Muscle of arm (tissue), 12 donors: ENCODE measurements around the gene RIN3. TPM values are rescaled to one million over a fixed set of nuclear protein-coding genes. Genes with fewer than 3 reads are reported as not detected.

Experiments
- DNase-seq: peaks from one replicate; pipeline ENCODE4 v3.0.0-alpha.2; 2013
- polyA plus RNA-seq, 12 donors: library from polyadenylated mRNA; unstranded; fragments of 120-200 nt; gene quantifications; one replicate each; pipeline ENCODE4 v1.2.1, GENCODE V29; 2013; ENCODE audit not compliant: insufficient read length in 12 of 12

Gene RIN3
- polyA plus RNA-seq, 12 donors: 9.8 to 50.6 (median 12.1) TPM; not detected in 1

DNA sequence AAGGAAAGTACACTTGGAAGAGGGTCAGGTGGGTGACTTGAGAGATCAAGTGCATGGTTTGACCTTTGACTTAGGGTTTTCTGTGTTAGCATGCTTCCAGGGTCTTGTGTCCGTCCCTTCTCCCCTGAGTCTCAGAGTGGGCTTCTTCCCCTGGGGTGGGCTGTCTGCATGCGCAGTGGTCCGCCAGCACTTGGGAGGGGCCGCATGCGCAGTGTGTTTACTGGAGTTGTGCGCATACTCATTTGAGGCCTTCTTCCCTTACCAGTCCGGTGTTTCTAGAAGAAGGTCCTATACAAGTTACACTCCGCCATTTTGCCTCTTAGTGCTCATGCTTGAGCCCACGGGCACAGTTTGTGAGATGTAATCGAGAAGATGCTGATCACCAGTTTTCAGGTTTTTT is 58.5 kb downstream of the RIN3 start:
- DNase-seq: no peak

DNA sequence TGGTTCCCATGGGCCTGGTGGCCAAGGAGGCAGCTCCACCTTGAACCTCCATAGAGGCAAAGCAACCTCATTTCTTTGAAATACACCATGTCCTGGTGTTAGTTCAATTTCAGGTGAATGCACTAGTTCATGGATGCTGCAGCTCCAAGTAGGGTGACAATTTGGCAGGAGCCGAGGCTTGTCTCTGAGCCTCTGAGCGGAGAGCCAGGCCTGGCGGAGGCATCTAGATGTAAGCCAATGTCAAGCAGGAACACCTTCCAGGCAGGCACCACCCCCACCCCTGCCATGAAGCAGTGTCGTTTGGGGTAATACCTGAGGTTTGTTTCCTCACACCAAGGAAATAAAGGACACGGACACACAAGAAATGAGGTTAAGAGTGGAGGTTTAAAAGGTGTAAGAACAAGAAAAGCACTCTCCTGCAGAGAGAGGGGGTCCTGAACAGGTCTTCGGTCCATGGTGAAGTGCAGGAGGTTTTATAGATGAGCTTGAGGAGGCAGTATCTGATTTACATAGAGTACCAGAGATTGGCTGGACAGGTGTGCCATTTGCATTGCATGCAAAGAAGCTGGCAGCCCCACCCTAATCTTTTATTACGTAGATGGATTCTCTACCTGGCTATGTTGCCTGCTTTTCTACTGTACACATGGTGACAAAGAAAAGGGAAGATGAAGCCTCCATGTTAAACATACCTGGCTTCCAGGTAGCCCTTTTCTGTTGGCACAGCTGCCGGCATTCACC is 60.3 kb downstream of the RIN3 start:
- DNase-seq: no peak

DNA sequence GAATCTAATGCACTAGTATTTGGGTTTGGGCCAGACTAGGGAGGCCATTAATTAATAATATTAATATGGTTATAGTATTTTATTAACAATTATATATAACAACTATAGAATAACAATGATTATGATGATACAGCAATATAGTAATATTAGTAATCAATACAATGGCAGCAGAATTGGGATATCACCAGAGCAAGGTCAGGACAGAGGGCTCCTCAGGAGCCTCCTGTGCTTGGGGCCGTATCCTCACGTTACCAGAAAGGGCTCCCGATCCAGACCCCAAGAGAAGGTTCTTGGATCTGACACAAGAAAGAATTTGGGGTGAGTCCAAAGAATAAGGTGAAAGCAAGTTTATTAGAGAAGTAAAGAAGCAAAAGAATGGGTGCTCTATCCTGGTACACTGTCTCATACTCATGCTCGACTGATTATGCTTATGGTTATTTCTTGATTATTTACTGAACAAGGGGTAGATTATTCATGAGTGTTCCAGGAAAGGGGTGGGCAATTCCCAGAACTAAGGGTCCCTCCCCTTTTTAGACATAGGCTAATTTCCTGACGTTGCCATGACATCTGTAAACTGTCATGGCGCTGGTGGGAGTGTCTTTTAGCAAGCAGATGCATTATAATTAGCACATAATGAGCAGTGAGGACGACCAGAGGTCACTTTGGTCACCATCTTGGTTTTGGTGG is 61.6 kb downstream of the RIN3 start:
- DNase-seq: no peak

DNA sequence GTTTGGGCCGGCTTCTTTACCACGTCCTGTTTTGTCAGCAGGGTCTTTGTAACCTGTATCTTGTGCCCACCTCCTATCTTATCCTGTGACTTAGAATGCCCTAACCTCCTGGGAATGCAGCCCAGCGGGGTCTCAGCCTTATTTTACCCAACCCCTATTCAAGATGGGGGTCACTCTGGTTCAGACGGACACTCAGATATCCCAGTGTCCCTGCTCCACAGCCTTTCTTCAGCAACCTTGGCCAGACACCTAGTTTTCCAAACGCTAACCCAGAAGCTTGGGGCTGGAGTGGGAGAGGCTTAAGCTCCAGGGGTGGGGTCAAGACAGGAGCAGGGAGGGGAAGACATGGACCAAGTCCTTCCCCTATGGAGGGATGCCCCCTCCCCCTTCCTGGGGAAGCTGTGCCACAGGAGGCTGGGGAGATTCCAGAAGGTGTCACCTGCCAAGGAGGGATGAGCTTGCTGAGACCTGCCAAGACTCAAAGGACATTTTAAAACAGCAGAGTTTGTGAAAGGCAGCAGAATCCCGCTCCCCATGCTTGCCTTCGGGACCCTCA is 62.2 kb downstream of the RIN3 start:
- no peak for DNase-seq

DNA sequence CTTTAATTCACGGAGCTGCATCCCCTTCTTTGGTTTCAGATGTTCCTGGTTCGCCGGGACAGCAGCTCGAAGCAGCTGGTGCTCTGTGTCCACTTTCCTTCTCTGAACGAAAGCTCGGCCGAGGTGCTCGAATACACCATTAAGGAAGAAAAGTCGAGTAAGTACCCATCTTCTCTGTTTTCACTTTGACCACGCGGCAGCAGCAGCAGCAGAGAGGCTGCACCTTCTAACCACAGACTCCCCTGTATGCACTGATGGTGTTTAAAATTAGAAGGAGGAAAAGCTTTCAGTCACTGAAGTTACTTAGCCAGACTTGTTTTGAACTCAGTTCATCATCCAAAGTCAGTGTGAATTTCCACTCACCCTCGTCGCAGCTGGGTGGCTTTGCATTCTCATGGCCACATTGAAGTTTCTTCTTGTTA is 63.8 kb downstream of the RIN3 start:
- no peak for DNase-seq

DNA sequence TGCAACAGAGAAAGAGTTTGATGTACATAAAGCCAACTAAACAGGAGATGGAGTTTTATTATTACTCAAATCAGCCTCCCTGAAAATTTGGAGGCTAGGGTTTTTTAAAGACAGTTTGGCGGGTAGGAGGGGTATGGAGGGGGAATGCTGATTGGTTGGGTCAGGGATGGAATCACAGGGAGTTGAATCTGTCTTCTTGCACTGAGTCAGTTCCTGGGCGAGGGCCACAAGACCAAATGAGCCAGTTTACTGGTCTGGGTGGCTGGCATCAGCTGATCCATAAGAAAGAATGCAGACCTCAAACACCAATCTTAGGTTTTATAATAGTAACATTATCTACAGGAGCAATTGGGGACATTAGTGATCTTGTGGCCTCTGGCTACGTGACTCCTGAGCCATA is 64.9 kb downstream of the RIN3 start:
- DNase-seq: no peak

DNA sequence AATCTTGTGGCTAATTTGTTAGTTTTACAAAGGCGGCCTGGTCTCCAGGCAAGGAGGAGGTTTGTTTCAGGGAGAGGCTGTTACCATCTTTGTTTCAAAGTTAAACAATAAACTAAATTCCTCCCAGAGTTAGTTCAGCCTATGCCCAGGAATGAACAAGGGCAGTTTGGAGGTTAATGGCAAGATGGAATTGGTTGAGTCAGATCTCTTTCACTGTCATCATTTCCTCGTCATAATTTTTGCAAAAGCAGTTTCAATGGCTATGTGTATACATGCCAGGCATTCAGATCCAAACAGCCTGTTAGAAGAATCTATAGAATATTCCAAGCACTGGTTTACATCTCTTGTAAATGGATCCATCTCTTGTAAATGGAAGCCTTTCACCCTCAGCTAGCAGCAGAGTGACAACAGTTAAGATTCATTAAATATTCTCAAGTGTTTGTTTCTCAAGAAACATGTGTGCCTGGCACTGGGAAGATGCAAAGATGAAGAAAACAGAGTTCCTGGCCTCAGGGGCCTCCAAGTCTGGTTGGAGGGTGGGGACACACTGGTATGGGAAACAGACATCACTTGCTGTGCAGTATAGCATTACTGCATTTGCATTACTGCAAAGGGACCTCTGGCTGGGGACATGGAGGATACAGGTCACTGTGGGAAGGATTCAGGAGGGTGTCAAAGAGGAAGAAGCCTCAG is 65.8 kb downstream of the RIN3 start:
- DNase-seq: no peak

DNA sequence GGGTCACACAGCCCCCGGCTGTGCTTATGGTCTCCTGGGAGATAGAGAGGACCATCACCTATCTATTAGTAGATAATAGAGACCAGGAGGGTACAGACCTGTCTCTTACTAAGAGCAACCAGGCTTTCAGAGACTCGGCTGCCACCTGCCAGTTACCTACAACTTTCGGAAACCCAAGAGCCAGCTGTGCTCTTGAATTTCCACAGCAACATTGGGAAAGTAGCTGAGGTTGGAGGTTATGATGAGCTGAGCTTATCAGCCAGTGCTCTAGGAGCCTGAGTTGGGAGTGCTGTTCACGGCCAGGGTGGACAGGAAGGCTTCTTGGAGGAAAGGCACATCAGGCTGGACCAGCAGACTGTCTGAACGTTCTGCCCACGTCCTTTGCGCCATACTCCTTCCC is 67.6 kb downstream of the RIN3 start:
- no peak for DNase-seq

DNA sequence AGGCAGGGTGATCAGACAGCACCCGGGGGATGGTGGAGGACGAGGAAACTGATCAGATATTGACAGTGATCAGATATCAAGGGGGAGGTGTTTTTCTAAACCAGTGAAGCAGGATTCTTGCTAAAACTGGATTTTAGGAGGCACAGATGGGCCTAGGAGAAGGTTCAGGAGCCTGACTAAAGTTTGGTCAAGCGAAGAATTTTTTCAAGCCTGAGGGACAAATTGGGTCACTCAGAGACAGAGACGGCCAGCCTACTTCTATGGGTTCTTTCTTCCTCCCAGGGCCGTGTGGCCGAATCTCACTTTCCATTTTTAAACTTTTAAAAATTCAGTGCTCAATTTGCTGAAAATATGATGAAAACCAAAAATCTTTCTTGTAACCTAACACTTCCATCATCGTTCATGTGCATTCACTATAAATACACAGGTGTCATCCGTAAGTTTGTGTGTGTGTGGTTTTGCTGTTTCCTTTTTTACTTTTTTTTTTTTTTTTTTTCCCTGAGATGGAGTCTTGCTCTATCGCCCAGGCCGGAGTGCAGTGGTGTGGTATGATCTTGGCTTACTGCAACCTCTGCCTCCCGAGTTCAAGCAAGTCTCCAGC is 68.5 kb downstream of the RIN3 start:
- no peak for DNase-seq

DNA sequence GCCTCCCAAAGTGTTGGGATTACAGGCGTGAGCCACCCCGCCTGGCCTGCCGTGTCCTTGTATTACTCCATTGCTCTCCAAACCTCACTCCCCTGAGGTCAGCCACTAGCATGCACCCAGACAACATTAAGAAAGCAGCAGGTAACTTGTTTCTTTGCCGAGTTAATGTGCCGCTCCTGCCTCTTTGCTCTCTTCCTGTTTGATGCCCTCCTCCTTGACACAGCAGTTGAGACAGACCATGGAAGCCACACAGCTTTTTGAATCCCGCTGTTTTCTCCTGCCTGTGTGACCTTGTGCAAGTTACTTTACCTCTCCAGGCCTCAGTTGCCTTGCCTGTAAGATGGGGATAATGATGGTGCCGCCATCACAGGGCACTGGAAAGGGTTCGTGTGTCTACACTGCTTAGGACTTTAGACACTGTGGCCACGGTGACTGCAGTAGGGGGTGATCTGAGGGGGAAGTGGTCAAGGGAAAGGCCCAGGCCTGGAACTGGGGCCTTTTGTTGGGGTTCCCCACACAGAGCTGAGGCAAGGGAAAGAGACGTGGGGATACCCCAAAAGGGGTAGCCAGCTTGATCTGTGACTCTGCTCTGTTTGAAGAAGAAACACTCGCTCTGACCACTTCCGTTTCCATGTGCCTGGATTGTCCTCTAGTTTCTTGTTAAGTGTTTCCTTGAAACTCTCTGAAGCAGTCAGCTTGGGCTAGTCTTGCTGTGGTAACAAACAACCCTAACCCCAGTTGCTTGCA is 69.3 kb downstream of the RIN3 start:
- no peak for DNase-seq

DNA sequence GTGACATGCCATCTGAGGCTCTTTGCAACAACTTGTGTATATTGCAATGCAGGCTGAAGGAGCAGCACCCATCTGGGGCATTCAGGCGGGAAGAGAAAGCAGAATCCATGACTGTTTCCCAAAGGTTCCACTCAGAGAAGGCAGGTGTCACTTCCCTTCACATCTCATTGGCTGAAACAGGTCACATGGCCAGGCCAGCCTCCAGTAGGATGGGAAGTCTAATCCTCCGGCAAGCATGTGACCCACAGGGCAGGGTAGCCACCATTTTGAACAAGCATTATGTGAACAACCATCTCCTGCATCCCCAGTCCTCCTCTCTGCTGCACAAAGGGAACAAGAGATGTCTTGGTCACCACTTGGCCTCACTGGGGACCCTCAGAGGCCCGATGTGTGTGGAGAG is 70.6 kb downstream of the RIN3 start:
- DNase-seq: no peak

DNA sequence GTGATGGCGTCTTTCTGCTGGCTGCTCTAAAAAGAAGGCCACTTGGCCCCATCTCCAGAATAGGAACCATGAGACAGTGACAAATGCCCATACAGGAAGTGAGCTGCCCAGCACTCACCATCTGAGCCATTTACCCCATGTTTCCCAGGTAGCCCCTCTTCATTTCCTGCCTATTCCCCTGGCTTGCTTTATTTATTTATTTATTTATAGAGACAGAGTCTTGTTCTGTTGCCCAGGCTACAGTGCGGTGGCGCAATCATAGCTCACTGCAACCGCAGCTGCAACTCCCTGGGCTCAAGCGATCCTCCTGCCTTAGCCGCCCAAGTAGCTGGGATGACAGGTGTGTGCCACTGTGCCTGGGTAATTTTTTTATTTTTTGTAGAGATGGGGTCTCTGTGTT is 71.2 kb downstream of the RIN3 start:
- DNase-seq: no peak

DNA sequence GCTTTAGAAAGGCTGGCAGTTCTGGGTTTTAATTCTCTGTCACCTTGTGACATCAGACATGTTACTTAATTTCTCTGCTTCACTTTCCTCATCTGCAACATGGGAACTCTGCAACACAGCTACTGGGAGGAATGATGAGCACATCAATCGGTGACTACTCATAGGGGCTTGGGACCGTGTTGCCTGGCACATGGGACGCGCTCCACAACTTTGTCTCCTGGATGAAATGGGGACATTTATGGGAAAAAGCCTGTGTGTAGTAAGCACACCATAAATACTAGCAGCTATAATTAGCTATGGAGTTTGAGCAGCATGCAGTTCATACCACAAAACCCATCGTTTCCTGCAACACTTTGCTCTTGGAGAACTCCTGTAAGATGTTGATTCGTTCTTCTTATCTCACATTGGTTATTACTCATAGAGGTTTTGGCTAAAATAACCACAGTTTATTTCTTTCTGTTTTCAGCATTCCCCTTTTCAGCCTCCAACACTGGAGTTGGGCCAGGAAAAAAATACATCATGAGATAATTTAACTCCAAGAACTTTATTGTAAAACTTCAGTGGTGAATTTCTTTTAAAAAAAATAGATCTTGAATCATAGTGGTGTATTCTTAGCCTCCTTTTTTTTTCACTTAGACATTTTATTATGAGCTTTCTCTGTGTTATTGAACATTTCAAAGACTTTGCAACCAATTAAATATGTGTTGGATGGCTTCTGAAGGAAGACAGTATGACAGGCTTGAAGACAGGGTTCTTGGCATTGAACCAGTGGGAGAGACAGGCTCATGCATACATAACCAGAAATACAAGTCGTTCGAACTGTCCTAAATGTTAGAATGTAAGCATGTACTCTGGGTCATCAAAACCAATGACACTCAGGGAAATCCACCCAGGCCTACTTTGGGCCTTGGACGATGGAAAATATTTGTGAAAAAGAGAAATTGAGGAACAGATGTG is 72.7 kb downstream of the RIN3 start:
- DNase-seq: peak; percentile 91

DNA sequence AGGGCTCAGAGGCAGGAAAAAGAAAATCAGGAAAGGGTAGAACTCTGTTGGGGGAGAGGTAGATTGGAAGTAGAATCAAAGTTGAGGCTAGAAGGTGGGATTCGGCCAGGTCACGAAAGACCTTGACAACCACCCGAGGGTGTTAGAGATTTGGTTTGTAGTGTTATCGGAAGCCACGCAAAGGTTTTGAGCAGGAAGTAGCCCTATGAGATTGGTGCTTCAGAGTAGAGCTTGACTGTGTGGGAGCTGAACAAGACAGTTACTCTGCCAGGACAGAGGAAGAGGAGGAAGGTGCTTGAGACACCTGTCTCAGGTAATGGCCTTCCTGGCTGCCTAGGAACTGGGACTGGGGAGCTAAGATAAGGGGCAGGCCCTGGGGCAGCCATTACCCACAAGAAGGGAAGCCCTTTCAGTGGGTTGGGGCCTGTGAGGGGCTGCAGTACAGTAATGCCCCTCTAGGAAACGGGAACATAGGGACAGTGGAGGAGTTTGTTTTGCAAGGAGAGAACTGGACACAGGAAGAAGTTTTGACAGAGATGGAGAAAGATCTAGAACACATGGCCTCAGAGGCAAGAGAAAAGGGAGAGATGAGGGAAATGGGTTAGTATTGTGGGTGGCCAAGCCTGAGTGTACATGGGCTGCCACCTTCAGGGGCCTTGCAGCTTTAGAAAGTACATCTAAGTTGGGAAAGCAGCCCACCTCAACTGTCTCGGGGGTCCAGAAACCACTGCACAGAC is 73.5 kb downstream of the RIN3 start:
- peak; percentile 19 for DNase-seq

DNA sequence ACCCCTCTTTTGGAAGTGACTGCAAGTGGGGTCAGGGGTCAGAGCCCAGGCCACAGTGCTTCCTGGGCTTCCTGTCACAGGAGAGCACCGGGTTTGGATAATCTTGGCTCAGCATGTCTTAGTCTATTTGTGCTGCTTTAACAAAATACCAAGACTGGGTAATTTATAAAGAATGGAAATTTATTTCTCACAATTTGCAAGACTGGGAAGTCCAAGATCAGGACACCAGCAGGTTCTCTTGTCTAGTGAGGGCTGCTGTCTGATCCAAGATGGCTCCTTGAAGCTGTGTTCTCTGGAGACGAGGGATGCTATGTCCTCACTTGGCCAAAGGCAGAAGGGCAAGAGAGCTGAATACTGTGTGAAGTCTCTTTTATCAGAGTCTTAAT is 74.1 kb downstream of the RIN3 start:
- DNase-seq: no peak

DNA sequence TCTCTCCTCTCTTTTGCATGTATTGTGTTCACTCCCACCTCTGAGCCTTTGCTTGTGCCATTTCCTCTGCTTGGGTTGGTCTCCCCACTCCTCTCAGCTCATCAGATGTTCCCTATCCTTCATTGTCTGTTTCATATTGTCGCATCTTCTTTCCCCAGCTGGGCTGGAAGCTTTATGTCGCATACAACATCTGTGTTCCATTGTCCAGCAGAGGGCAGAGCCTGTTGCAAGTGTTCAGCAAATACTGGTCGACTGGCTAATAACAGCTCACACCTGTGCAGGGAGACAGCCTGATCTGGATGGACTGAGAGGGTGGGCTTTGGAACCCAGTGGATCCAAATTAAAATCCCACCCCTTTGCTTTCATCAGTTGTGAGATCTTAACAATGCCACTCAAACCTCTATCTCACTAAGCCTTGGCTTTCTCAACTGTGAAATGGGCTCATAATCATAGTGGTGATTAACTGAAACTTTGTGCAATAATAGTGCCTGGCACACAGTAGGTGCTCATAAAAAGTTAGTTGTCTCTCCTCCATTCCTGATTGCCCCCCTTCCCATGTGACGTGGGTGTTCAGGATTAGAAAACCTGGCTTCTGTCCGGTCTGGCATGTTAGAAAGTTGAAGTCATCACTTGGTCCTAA is 75.8 kb downstream of the RIN3 start:
- DNase-seq: no peak

DNA sequence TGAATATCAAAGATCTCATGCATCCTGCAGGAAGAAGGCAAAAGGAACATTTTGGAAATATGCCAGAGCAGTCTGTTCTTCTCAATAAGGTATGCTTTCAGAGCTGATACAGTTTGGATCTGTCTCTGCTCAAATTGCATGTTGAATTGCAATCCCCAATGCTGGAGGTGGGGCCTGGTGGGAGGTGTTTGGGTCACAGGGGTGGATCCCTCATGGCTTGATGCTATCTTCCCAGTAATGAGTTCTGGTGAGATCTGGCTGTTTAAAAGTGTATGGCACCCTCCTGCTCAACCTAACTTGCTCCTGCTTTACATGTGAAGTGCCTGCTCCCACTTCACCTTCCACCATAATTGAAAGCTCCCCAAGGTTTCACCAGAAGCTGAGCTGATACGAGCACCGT is 76.6 kb downstream of the RIN3 start:
- no peak for DNase-seq

DNA sequence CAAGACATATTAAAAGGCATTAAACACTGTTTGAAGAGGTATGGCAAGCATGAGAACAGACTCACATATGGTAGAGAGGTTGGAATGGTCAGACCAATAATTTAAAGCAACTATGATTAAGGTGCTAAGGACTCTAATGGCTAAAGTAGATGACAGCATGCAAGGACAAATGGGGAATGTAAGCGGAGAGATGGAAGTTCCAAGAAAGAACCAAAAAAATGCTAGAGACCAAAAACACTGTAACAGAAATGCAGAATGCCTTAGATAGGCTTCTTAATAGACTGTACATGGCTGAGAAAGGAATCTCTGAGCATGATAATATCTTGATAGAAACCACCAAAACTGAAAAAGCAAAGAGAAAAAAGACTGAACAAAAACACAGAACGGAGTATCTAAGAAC is 77.4 kb downstream of the RIN3 start:
- DNase-seq: no peak

DNA sequence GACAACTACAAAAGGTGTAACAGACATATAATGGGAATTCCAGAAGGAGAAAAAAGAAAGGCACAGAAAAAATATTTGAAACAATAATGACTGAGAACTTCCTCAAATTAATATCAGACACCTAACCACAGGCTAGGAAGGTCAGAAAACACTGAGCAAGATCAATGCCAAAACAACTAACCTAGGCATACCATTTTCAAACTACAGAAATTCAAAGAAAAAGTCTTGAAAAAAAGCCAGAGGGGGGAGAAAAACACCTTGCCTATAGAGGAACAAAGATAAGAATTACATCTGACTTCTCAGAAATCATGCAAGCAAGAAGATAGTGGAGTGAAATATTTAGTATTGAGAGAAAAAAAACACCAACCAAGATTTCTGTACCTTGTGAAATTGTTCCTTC is 77.8 kb downstream of the RIN3 start:
- no peak for DNase-seq
